RWPE1 (cell line): Measurements from ENCODE around the gene MYO10.
A peak's percentile ranks its signal among the peaks of the same experiment; 100 is the strongest.
"Not testable (repeated sequence)": the region's sequence is repeated elsewhere in the genome, so short reads cannot be mapped to it uniquely, and the experiment has no call there.

Experiments used
- CTCF ChIA-PET: fragments of 350-600 bp; sonication (Branson Sonifier 250); formaldehyde crosslinking; extraction: SDS; loops from one replicate; lab custom pipeline; 2021; lab: Yijun Ruan, JAX
- POLR2A ChIA-PET: fragments of 400-600 bp; formaldehyde crosslinking; extraction: SDS; loops from one replicate; lab custom pipeline; 2020; ENCODE audit warnings: antibody characterized with exemption; ENCODE audit not compliant: low non-redundant PET; lab: Yijun Ruan, JAX
- DNase-seq: peaks from one replicate; pipeline ENCODE4 v3.0.0; 2012; ENCODE audit warnings: low spot score
- H3K27ac ChIP-seq: fragments of 450-650 bp; 2 replicates; pipeline ENCODE4 v1.5.1; 2017
- CTCF ChIP-seq: fragments of 450-650 bp; conservative IDR thresholded peaks from 2 replicates; pipeline ENCODE4 v1.5.1; 2017; ENCODE audit warnings: low read depth, mild to moderate bottlenecking

Gene MYO10

GRCh38 chr5:16936150-16936988, at the start of gene MYO10:
TSS of gene MYO10 (minus strand) at chr5:16936288. CDS start at chr5:16935808, 480 bp downstream.
- H3K27ac ChIP-seq: peak within 1 kb of the TSS; percentile 93
- TF ChIP-seq CTCF: no peak
- POLR2A ChIA-PET: no interaction called here
- CTCF ChIA-PET: interaction anchor here (0.7 to 1.0 kb wide), 2 partner anchors 84 to 253 kb away, joined by 3 to 7 read pairs; no protein-coding TSS in a partner anchor
- peak; percentile 89 for DNase-seq

- CTCF ChIA-PET: interaction anchor here (0.5 to 0.6 kb wide), 2 partner anchors 20 to 458 kb away, joined by 4 to 7 read pairs; no protein-coding TSS in a partner anchor
- POLR2A ChIA-PET, DNase-seq, H3K27ac ChIP-seq: not testable (repeated sequence)
Measured at GRCh38 chr5:16985304-16985703, 49.2 kb upstream of the MYO10 start.

DNA sequence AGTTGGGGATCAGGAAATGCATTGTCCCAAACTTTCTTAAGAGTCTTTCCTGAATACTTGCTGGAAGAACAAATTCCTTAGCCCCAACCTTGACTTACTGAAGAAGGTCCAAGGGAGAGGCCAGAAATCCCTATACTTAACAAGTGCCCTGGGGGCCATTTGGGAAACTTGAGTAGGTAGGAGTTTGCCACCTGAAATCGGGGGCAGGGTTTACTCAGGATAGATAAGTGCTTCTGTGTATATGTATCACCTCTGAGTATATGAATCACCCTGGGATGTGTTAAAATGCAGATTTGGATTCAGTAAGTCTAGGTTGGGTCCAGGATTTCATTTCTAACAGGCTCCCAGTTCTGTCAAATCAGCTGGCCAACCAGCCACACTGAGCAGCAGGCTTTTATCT, 47.9 kb upstream of the MYO10 start:
- DNase-seq: no peak
- CTCF ChIA-PET: no interaction called here
- no peak for TF ChIP-seq CTCF
- H3K27ac ChIP-seq: no peak overlapping the region
- POLR2A ChIA-PET: no interaction called here

- TF ChIP-seq CTCF: no peak
- DNase-seq: no peak
- no peak overlapping the region for H3K27ac ChIP-seq
- ChIA-PET POLR2A (no interaction called here), CTCF (interaction anchor here (0.5 kb wide), 1 partner anchor 253 kb away, joined by 3 read pairs; no protein-coding TSS in a partner anchor)
Measured at GRCh38 chr5:16983022-16983639, 47.0 kb upstream of the MYO10 start.

DNA sequence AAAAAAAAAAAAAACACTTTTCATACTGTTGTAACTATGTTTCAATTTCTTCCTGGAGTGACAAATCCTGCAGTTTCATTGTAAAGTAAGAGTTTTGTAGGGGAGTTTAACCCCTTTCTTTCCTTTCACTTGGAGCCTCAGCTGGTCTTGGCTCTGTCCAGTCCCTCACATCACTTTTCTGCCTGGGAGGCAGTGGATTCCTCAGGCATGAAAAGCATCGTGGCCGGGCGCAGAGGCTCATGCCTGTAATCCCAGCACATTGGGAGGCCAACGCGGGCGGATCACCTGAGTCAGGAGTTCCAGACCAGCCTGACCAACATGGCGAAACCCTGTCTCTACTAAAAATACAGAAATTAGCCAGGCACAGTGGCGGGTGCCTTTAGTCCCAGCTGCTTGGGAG, 45.6 kb upstream of the MYO10 start:
- ChIA-PET CTCF (interaction anchor here (0.6 kb wide), 1 partner anchor 225 kb away, joined by 3 read pairs; no protein-coding TSS in a partner anchor), POLR2A (no interaction called here)
- DNase-seq: no peak
- no peak overlapping the region for H3K27ac ChIP-seq
- TF ChIP-seq CTCF: no peak

DNA sequence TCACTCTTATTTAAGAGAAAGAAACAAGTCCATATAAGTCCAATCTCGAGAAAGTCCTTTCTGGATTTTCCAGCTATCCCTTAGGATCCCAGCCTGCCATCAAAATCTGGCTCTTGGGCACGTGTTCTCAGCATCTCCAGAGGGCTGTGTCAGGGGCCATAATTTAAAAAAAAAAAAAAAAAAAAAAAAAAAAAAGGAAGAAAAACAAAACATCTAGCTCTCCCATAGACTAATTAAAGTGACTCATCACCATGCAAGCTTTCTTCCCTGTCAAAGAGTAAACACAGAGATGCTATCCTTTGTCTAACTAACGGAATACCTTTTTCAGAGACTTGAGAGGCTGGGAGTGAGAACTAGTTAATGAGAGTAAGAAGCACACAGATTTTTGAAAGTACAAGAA, 44.9 kb upstream of the MYO10 start:
- ChIA-PET CTCF (interaction anchor here (0.6 kb wide), 1 partner anchor 125 kb away, joined by 7 read pairs; no protein-coding TSS in a partner anchor), POLR2A (no interaction called here)

More for the DNA sequence above, 44.9 kb upstream of the MYO10 start:
- no peak for TF ChIP-seq CTCF
- no peak overlapping the region for H3K27ac ChIP-seq
- DNase-seq: no peak
